GM23248 (cell line): ENCODE measurements around the gene P2RY2.

Experiments
- EZH2 ChIP-seq: fragments of 200-600 bp; sonication (generic); IDR thresholded peaks from 2 replicates; pipeline ENCODE4 v1.6.1; 2018; ENCODE audit warnings: antibody characterized with exemption, mild to moderate bottlenecking; ENCODE audit not compliant: insufficient read depth, poor library complexity, severe bottlenecking
- EZH2phosphoT487 ChIP-seq: fragments of 200-600 bp; sonication (generic); IDR thresholded peaks from 2 replicates; pipeline ENCODE4 v1.6.1; 2018; ENCODE audit warnings: antibody characterized with exemption, moderate library complexity, mild to moderate bottlenecking, low read depth; ENCODE audit not compliant: insufficient read depth

- TF ChIP-seq EZH2: no peak
- TF ChIP-seq EZH2phosphoT487: no peak
Measured at GRCh38 chr11:73285721-73286120, 67.6 kb downstream of the P2RY2 start.
